A673 (cell line): ENCODE measurements around the gene ITPR3.

Experiments used
- CTCF ChIP-seq: fragments of 300-800, 200-600 bp; sonication (generic); conservative IDR thresholded peaks from 2 replicates; pipeline ENCODE4 v1.5.1; 2017; ENCODE audit warnings: low read depth, mild to moderate bottlenecking, antibody characterized with exemption, low read length, moderate library complexity, mixed read lengths
- EZH2 ChIP-seq: fragments of 200-600 bp; sonication (generic); IDR thresholded peaks from 2 replicates; pipeline ENCODE4 v1.6.1; 2017; ENCODE audit warnings: borderline replicate concordance, low read depth, mild to moderate bottlenecking, mixed read lengths, antibody characterized with exemption, low read length; ENCODE audit not compliant: poor library complexity, severe bottlenecking

GRCh38 chr6:33668328-33668727, 47.2 kb downstream of the ITPR3 start:
- TF ChIP-seq CTCF (no peak), EZH2 (no peak)
